Neutrophil (primary cell): ENCODE results near the gene TMEM151A.

Experiments
- H3K27ac ChIP-seq: fragments of 200-600 bp; sonication (generic); 2 replicates; pipeline ENCODE4 v1.5.1; 2016; ENCODE audit warnings: mild to moderate bottlenecking, moderate library complexity
- H3K27me3 ChIP-seq: fragments of 200-600 bp; sonication (generic); 2 replicates; pipeline ENCODE4 v1.6.0; 2016; ENCODE audit warnings: mild to moderate bottlenecking
- H3K36me3 ChIP-seq: fragments of 200-600 bp; sonication (generic); 2 replicates; pipeline ENCODE4 v1.5.1; 2017
- H3K4me1 ChIP-seq, 2 experiments: fragments of 200-600 bp in 1 of 2; sonication (generic) in 1 of 2; 1 replicate in 1 of 2; 2 replicates in 1 of 2; pipeline versions ENCODE4 v1.5.1 to v1.6.1; 2013 to 2016; ENCODE audit warnings: low read depth in 1 of 2, low read length in 1 of 2, mild to moderate bottlenecking in 1 of 2, moderate library complexity in 1 of 2; ENCODE audit not compliant: control insufficient read depth in 1 of 2, insufficient read depth in 1 of 2
- H3K4me3 ChIP-seq, 2 experiments: fragments of 200-600 bp in 1 of 2; sonication (generic) in 1 of 2; 1 replicate in 1 of 2; 2 replicates in 1 of 2; pipeline ENCODE4 v1.5.1; 2013 to 2016; ENCODE audit warnings: low read depth in 1 of 2, low read length in 1 of 2, mild to moderate bottlenecking in 1 of 2, moderate library complexity in 1 of 2
- H3K9me3 ChIP-seq: fragments of 200-600 bp; sonication (generic); 2 replicates; pipeline ENCODE4 v1.5.1; 2016
- CTCF ChIP-seq: fragments of 200-600 bp; sonication (generic); IDR thresholded peaks from 2 replicates; pipeline ENCODE4 v1.5.1; 2016; ENCODE audit warnings: antibody characterized with exemption

The TMEM151A gene

GRCh38 chr11:66311470-66311964 lies 19.8 kb downstream of the TMEM151A start:
- Histone ChIP-seq H3K36me3 (no peaks in the 10 kb centered on the region), H3K9me3 (no peaks in the 10 kb centered on the region), H3K27me3 (peaks cover 78% of the 10 kb centered on the region), H3K27ac (peak overlapping the region; percentile 74), H3K4me1 (peaks cover 16 to 22% of the 10 kb centered on the region in 2 experiments), H3K4me3 (peak overlapping the region; percentile 76 to 83)
- no peak for TF ChIP-seq CTCF

- no peaks in the 10 kb centered on the region for H3K9me3 ChIP-seq
- H3K4me1 ChIP-seq = peaks cover 16 to 22% of the 10 kb centered on the region in 2 experiments
- H3K27ac ChIP-seq = peak overlapping the region; percentile 74
- H3K36me3 ChIP-seq = no peaks in the 10 kb centered on the region
- peak overlapping the region; percentile 76 to 83 for H3K4me3 ChIP-seq
- peaks cover 82% of the 10 kb centered on the region for H3K27me3 ChIP-seq
- TF ChIP-seq CTCF = peak; percentile 67
Measured at GRCh38 chr11:66311965-66312548, 20.4 kb downstream of the TMEM151A start.

- H3K27me3 ChIP-seq = peaks cover 82% of the 10 kb centered on the region
- TF ChIP-seq CTCF = no peak
- H3K36me3 ChIP-seq = no peaks in the 10 kb centered on the region
- H3K9me3 ChIP-seq = no peaks in the 10 kb centered on the region
- H3K4me1 ChIP-seq = peaks cover 22 to 26% of the 10 kb centered on the region in 2 experiments
- peak overlapping the region; percentile 76 to 83 for H3K4me3 ChIP-seq
- H3K27ac ChIP-seq = peak overlapping the region; percentile 74
Measured at GRCh38 chr11:66312549-66313320, 21.0 kb downstream of the TMEM151A start.

GRCh38 chr11:66313321-66314185 lies 21.9 kb downstream of the TMEM151A start:
- peaks cover 30 to 33% of the 10 kb centered on the region in 2 experiments for H3K4me1 ChIP-seq
- TF ChIP-seq CTCF = no peak
- H3K36me3 ChIP-seq = no peaks in the 10 kb centered on the region
- peaks cover 83% of the 10 kb centered on the region for H3K27me3 ChIP-seq
- H3K27ac ChIP-seq = no peak overlapping the region
- H3K9me3 ChIP-seq = no peaks in the 10 kb centered on the region
- H3K4me3 ChIP-seq = peak overlapping the region; percentile 76 to 83

DNA sequence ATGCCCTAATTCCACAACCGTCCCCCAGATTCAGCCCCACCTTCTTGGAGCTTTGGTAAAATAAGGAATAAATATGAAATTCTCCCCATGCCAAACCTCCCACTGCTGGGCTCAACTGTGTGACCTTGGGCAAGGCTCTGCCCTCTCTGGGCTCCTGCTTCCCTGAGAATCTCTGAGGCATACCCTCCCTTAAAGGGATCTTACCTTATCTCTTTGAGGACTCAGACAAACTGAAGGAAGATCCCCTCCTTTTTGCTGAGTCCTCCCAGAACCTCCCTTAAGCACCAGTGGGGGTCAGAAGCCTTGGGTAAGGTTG lies 22.4 kb downstream of the TMEM151A start:
- no peak for TF ChIP-seq CTCF
- H3K27ac ChIP-seq = no peak overlapping the region
- no peak overlapping the region for H3K4me3 ChIP-seq
- no peaks in the 10 kb centered on the region for H3K36me3 ChIP-seq
- H3K4me1 ChIP-seq = peaks cover 31 to 35% of the 10 kb centered on the region in 2 experiments
- H3K9me3 ChIP-seq = no peaks in the 10 kb centered on the region
- H3K27me3 ChIP-seq = peaks cover 81% of the 10 kb centered on the region
